HEK293 (cell line): ENCODE results near the gene ABLIM3.

Experiments
- CTCF ChIA-PET: fragments of 350-600 bp; formaldehyde crosslinking; extraction: SDS; loops from one replicate; lab custom pipeline; 2021; ENCODE audit warnings: antibody characterized with exemption; lab: Yijun Ruan, JAX
- POLR2A ChIA-PET: fragments of 300-600 bp; formaldehyde crosslinking; extraction: SDS; loops from one replicate; lab custom pipeline; 2020; ENCODE audit warnings: antibody characterized with exemption, inconsistent platforms; lab: Yijun Ruan, JAX
- H3K27ac ChIP-seq: fragments of 200-500 bp; sonication (Bioruptor generic); 2 replicates; pipeline ENCODE4 v1.5.1; 2014; ENCODE audit warnings: low read depth, low read length, control low read depth, inconsistent platforms; ENCODE audit errors: extremely low read depth
- H3K36me3 ChIP-seq, 2 experiments: fragments of 200-500 bp in 1 of 2; sonication (Bioruptor generic) in 1 of 2; 1 replicate in 1 of 2; 2 replicates in 1 of 2; pipeline ENCODE4 v1.5.1; 2014 to 2017; ENCODE audit warnings: inconsistent platforms in 2 of 2, low read length in 2 of 2; ENCODE audit not compliant: control insufficient read depth in 2 of 2, insufficient read depth in 1 of 2
- H3K4me1 ChIP-seq: fragments of 200-500 bp; sonication (Bioruptor generic); 2 replicates; pipeline ENCODE4 v1.5.1; 2014; ENCODE audit warnings: mild to moderate bottlenecking, low read length, inconsistent platforms; ENCODE audit not compliant: control insufficient read depth, insufficient read depth
- H3K4me3 ChIP-seq: 2 replicates; pipeline ENCODE4 v1.5.1; 2011; ENCODE audit warnings: low read depth, mild to moderate bottlenecking, control low read depth, low read length, moderate library complexity
- H3K9me3 ChIP-seq: fragments of 200-500 bp; sonication (Bioruptor generic); 2 replicates; pipeline ENCODE4 v1.5.1; 2014; ENCODE audit warnings: low read depth, low read length, inconsistent platforms; ENCODE audit not compliant: control insufficient read depth, insufficient read depth
- BCL11A ChIP-seq: fragments of 450-650 bp; formaldehyde crosslinking; IDR thresholded peaks from 2 replicates; pipeline ENCODE4 v1.5.1; 2016; ENCODE audit warnings: low read depth, missing biosample characterization, missing genetic modification characterization
- FEZF1 ChIP-seq: fragments of 450-650 bp; formaldehyde crosslinking; IDR thresholded peaks from 2 replicates; pipeline ENCODE4 v1.5.1; 2016; ENCODE audit warnings: missing biosample characterization, missing genetic modification characterization
- KLF7 ChIP-seq: fragments of 450-650 bp; formaldehyde crosslinking; IDR thresholded peaks from 2 replicates; pipeline ENCODE4 v1.5.1; 2016; ENCODE audit warnings: missing biosample characterization, missing genetic modification characterization, borderline replicate concordance
- MYNN ChIP-seq: fragments of 450-650 bp; formaldehyde crosslinking; IDR thresholded peaks from 2 replicates; pipeline ENCODE4 v1.5.1; 2016; ENCODE audit warnings: missing biosample characterization, missing genetic modification characterization, borderline replicate concordance
- SCRT1 ChIP-seq: fragments of 450-650 bp; formaldehyde crosslinking; IDR thresholded peaks from 2 replicates; pipeline ENCODE4 v1.5.1; 2016; ENCODE audit warnings: missing biosample characterization, missing genetic modification characterization, borderline replicate concordance
- TCF7L2 ChIP-seq: IDR thresholded peaks from 2 replicates; pipeline ENCODE4 v1.6.1; 2011; ENCODE audit warnings: low read depth, mild to moderate bottlenecking, inconsistent platforms, low read length, moderate library complexity, borderline replicate concordance
- ZBTB21 ChIP-seq: fragments of 450-650 bp; formaldehyde crosslinking; IDR thresholded peaks from 2 replicates; pipeline ENCODE4 v1.5.1; 2017; ENCODE audit warnings: missing biosample characterization, missing genetic modification characterization
- ZBTB44 ChIP-seq: fragments of 450-650 bp; IDR thresholded peaks from 2 replicates; pipeline ENCODE4 v1.5.1; 2018; ENCODE audit warnings: missing biosample characterization, mild to moderate bottlenecking, missing genetic modification characterization
- ZNF140 ChIP-seq: fragments of 450-650 bp; formaldehyde crosslinking; IDR thresholded peaks from 2 replicates; pipeline ENCODE4 v1.5.1; 2016; ENCODE audit warnings: missing biosample characterization, missing genetic modification characterization
- ZNF148 ChIP-seq: fragments of 450-650 bp; formaldehyde crosslinking; IDR thresholded peaks from 2 replicates; pipeline ENCODE4 v1.5.0; 2017; ENCODE audit warnings: missing biosample characterization, missing genetic modification characterization, borderline replicate concordance
- ZNF221 ChIP-seq: fragments of 450-650 bp; formaldehyde crosslinking; IDR thresholded peaks from 2 replicates; pipeline ENCODE4 v1.5.1; 2017; ENCODE audit warnings: missing biosample characterization, missing genetic modification characterization, borderline replicate concordance
- ZNF302 ChIP-seq: fragments of 450-650 bp; formaldehyde crosslinking; IDR thresholded peaks from 2 replicates; pipeline ENCODE4 v1.5.1; 2016; ENCODE audit warnings: missing biosample characterization, missing genetic modification characterization, low read depth
- ZNF335 ChIP-seq: fragments of 450-650 bp; formaldehyde crosslinking; conservative IDR thresholded peaks from 2 replicates; pipeline ENCODE4 v1.5.1; 2016; ENCODE audit warnings: missing biosample characterization, missing genetic modification characterization
- ZNF416 ChIP-seq: fragments of 450-650 bp; formaldehyde crosslinking; IDR thresholded peaks from 2 replicates; pipeline ENCODE4 v1.5.1; 2016; ENCODE audit warnings: missing biosample characterization, missing genetic modification characterization
- ZNF623 ChIP-seq: fragments of 450-650 bp; formaldehyde crosslinking; IDR thresholded peaks from 2 replicates; pipeline ENCODE4 v1.5.1; 2016; ENCODE audit warnings: missing biosample characterization, missing genetic modification characterization
- ZNF624 ChIP-seq: fragments of 450-650 bp; formaldehyde crosslinking; IDR thresholded peaks from 2 replicates; pipeline ENCODE4 v1.5.1; 2017; ENCODE audit warnings: missing biosample characterization, missing genetic modification characterization
- ZNF792 ChIP-seq: fragments of 450-650 bp; formaldehyde crosslinking; IDR thresholded peaks from 2 replicates; pipeline ENCODE4 v1.5.1; 2016; ENCODE audit warnings: missing biosample characterization, missing genetic modification characterization
- TF ChIP-seq, protein P1 (sequence below): fragments of 450-650 bp; formaldehyde crosslinking; IDR thresholded peaks from 2 replicates; pipeline ENCODE4 v1.5.1; 2016; ENCODE audit warnings: missing biosample characterization, missing genetic modification characterization, low read depth
- TF ChIP-seq, protein P2 (sequence below): fragments of 450-650 bp; formaldehyde crosslinking; IDR thresholded peaks from 2 replicates; pipeline ENCODE4 v1.5.1; 2016; ENCODE audit warnings: missing biosample characterization, missing genetic modification characterization
- TF ChIP-seq, protein P3 (sequence below): sonication (generic); formaldehyde crosslinking; IDR thresholded peaks from 2 replicates; pipeline ENCODE4 v1.8.1; 2022; ENCODE audit warnings: mild to moderate bottlenecking, moderate library complexity, missing genetic modification reagents
- TF ChIP-seq, protein P4 (sequence below): fragments of 450-650 bp; IDR thresholded peaks from 2 replicates; pipeline ENCODE4 v1.5.1; 2018; ENCODE audit warnings: missing biosample characterization, missing genetic modification characterization

Gene ABLIM3

DNA sequence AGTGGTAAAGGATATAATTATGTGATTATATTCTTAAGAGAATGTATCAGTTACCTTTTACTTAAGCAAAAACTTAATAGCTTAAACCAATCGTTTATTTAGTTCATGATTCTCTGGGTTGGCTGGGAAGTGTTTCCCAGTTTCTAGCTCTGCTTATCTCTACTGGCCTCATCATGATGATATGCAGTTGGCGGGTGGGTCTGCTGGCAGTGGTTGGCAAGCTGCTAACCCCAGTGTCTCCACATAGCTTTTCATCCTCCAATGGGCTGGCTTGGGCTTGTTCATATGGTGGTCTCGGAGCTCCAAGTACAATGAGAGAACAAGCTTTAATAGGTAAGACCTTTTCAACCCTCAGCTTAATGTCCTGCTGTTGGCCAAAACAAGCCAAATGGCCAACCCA lies 43.8 kb downstream of the ABLIM3 start:
- POLR2A ChIA-PET: no interaction called here
- H3K9me3 ChIP-seq: no peaks in the 10 kb centered on the region
- CTCF ChIA-PET: no interaction called here
- no peak for TF ChIP-seq MYNN
- TF ChIP-seq, protein P1, sequence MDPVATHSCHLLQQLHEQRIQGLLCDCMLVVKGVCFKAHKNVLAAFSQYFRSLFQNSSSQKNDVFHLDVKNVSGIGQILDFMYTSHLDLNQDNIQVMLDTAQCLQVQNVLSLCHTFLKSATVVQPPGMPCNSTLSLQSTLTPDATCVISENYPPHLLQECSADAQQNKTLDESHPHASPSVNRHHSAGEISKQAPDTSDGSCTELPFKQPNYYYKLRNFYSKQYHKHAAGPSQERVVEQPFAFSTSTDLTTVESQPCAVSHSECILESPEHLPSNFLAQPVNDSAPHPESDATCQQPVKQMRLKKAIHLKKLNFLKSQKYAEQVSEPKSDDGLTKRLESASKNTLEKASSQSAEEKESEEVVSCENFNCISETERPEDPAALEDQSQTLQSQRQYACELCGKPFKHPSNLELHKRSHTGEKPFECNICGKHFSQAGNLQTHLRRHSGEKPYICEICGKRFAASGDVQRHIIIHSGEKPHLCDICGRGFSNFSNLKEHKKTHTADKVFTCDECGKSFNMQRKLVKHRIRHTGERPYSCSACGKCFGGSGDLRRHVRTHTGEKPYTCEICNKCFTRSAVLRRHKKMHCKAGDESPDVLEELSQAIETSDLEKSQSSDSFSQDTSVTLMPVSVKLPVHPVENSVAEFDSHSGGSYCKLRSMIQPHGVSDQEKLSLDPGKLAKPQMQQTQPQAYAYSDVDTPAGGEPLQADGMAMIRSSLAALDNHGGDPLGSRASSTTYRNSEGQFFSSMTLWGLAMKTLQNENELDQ (tag by site-specific recombination): no peak
- no peak for TF ChIP-seq ZBTB21 (tag by site-specific recombination)
- TF ChIP-seq ZNF792: no peak
- TF ChIP-seq KLF7 (tag by site-specific recombination): no peak
- no peak for TF ChIP-seq FEZF1 (tag by site-specific recombination)
- TF ChIP-seq ZNF148 (tag by site-specific recombination): no peak
- TF ChIP-seq, protein P2, sequence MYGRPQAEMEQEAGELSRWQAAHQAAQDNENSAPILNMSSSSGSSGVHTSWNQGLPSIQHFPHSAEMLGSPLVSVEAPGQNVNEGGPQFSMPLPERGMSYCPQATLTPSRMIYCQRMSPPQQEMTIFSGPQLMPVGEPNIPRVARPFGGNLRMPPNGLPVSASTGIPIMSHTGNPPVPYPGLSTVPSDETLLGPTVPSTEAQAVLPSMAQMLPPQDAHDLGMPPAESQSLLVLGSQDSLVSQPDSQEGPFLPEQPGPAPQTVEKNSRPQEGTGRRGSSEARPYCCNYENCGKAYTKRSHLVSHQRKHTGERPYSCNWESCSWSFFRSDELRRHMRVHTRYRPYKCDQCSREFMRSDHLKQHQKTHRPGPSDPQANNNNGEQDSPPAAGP: no peak
- TF ChIP-seq ZNF335 (tag by site-specific recombination): no peak
- TF ChIP-seq ZBTB44 (tag by site-specific recombination): no peak
- no peak for TF ChIP-seq ZNF416 (tag by site-specific recombination)
- no peak for TF ChIP-seq ZNF302
- no peak for TF ChIP-seq ZNF624
- TF ChIP-seq ZNF140 (tag by site-specific recombination): no peak
- no peak for TF ChIP-seq TCF7L2
- no peak for TF ChIP-seq ZNF623 (tag by site-specific recombination)
- TF ChIP-seq, protein P3, sequence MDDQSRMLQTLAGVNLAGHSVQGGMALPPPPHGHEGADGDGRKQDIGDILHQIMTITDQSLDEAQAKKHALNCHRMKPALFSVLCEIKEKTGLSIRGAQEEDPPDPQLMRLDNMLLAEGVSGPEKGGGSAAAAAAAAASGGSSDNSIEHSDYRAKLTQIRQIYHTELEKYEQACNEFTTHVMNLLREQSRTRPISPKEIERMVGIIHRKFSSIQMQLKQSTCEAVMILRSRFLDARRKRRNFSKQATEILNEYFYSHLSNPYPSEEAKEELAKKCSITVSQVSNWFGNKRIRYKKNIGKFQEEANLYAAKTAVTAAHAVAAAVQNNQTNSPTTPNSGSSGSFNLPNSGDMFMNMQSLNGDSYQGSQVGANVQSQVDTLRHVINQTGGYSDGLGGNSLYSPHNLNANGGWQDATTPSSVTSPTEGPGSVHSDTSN (CRISPR knock-in tag): no peak
- no peaks in the 10 kb centered on the region for H3K4me1 ChIP-seq
- no peak overlapping the region for H3K27ac ChIP-seq
- no peaks in the 10 kb centered on the region for H3K36me3 ChIP-seq
- H3K4me3 ChIP-seq: no peak overlapping the region

GRCh38 chr5:149186506-149186905 lies 45.2 kb downstream of the ABLIM3 start:
- H3K4me3 ChIP-seq: no peak overlapping the region
- no peaks in the 10 kb centered on the region for H3K36me3 ChIP-seq
- ChIA-PET CTCF (no interaction called here), POLR2A (no interaction called here)
- no peak overlapping the region for H3K27ac ChIP-seq
- H3K9me3 ChIP-seq: no peaks in the 10 kb centered on the region
- H3K4me1 ChIP-seq: no peaks in the 10 kb centered on the region
- TF ChIP-seq, protein P4, sequence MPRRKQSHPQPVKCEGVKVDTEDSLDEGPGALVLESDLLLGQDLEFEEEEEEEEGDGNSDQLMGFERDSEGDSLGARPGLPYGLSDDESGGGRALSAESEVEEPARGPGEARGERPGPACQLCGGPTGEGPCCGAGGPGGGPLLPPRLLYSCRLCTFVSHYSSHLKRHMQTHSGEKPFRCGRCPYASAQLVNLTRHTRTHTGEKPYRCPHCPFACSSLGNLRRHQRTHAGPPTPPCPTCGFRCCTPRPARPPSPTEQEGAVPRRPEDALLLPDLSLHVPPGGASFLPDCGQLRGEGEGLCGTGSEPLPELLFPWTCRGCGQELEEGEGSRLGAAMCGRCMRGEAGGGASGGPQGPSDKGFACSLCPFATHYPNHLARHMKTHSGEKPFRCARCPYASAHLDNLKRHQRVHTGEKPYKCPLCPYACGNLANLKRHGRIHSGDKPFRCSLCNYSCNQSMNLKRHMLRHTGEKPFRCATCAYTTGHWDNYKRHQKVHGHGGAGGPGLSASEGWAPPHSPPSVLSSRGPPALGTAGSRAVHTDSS (tag by site-specific recombination): no peak
- TF ChIP-seq SCRT1 (tag by site-specific recombination) (no peak), ZNF221 (tag by site-specific recombination) (no peak), BCL11A (tag by site-specific recombination) (no peak)
- TF ChIP-seq, protein P1 (tag by site-specific recombination): no peak
